NCI-H187 treated with DMSO at 0.1 percent for 48 hours (cell line): ENCODE results near the gene ZNF511.

ENCODE experiments used
- DNase-seq: peaks from one replicate; lab custom pipeline; 2025; lab: John Stamatoyannopoulos, UW

The ZNF511 gene

DNA sequence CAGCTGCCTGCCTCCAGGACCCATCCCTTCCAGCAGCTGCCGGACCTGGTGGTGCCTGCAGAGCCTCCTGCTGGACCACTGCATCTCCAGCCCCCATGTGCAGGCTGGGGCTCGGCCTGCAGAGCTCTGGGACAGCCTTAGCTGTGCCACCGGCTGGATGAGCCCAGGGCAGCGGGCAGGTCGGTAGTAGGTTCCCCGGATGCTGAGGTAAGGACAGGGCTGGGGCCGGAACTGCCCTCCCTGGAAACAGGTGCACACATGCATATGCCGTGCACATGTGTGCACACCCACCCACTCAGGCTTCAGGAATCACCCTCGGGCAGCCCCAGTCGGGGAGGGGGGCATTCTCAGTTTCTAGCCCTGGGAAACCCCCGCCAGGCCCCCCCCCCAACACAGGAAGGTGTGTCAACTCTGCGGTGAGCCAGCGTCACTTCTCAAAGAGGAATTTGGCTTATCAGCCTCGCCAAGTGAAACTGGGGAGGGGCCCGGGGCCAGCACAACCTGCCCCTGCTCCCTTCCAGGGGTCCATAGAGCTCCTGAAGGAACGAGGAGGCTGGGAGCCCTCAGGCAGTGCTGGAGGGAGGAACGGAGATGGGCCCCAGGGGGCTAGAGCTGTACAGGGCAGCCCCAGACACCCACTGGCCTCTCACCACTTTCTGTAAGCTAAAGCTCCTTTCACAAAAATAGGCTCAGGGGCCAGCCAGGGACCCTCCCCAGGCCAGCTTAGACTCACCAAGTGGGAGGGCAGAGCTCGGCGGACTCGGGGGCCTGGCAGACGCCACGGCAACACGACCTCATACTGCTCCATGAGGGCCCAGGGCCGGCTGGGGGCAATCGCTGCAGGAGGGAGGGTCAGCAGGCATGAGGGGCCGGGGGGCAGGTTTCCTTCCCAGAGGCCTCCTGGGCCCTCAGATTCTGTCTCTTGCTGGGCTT, 33.7 kb upstream of the ZNF511 start:
- no peak for DNase-seq

DNA sequence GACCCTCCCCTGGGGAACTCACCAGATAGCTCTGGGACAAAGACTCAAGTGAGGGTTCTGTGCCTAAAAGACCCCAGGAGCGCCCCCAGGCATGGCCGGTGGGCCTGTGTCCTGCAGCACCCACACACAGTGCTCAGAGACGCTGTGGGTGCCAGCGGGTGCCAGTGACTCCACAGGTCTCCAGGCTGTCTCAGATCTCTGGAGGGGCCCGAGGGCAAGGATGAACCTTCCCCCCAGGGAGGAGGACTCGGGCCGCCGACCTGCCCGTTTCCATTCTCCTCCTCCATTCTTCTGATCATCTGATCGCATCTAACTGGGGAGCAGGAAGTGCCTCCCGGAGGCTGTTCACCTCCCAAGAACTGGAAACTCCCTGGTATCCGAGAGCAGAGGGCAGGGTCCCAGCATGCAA, 33.0 kb upstream of the ZNF511 start:
- no peak for DNase-seq

DNA sequence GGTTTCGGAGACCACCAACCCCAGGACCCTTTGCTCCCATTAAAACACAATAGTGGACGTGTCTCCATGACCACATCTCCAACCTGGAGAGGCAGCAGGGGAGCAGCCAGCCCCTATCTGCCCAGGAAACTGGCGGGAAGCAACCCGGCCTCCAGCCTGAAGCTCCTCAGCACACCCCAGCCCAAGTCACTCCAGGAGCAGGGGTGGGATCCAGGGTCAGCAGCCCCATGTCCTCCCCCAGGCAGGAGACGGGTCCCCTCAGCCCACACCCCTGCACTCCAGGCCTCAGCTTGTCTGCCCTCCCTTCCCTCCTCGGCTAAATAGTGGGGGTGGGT, 32.6 kb upstream of the ZNF511 start:
- no peak for DNase-seq

DNA sequence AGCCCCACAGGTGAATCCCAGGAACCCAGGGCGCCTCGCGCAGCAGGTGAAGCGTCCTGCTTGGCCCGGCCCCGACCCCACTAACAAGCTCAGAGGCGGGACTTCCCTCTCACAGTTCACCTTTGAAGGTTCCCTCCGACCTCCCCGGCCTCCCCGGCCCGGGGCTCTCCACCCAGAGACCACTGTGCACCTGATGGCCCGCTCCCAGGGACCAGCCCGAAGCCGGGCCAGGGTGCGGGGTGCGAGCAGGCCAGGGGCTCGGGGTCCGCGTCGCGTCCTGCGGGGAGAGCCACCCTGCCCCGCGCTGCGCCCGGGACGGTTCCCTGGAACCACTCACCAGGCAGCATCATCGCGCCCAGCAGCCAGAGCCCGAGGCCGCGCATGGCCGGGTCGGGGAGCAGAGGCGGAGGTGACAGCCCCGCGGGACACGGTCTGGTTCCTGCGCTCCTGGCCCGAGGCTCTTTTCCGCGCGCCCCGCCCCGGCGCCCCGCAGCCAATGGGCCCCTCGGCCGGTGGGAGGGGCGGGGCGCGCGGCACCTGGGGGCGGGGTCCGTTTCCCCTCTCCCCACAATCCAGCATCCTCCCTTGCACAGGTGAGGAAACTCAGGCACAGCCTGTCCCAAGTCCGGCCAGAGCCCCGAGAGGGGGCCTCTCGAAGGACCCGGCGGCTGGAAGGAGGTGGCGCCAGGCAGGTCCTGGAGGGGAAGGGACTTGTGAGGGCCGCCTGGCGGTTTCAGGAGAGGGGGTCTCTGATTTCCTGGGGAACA, 32.1 kb upstream of the ZNF511 start, which contains the start of gene ADAM8:
Gene ADAM8 (minus strand): TSS at position 434 of the 767 bp plus-strand sequence. CDS start 51 bp downstream, at position 383.
- DNase-seq = no peak

DNA sequence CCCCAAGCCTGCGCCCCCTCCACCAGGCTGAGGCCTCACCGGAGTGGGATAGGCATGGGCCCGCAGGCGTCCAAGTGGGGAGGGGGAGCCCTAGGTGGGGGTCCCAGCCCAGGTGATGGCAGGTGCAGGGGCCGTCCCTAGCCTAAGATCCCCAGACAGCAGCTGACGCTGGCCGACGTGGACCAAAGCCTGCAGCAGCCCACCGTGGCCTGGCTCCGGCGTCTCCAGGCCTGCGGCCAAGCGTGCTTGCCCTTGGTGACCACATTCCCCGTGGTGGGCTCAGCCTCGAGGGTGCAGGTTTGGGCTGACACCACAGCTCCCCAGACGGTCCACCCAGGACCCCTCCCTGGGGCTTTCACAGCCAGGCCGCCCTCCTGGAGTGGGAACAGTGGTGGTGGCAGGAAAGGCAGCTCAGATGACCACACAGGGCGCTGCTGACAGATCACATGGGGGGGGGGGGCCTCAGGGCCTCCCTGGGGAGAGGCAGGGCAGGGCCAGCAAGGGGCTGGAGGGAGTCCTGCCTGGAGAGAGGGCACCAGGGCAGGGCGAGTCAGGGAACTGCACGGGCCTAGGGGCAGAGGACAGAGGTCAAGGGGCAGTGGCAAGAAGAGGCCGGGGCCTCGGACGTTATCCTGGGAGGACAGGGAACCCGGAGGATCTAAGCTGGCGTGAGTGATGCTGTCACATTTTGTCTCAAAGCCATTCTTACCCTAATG, 31.3 kb upstream of the ZNF511 start:
- no peak for DNase-seq

DNA sequence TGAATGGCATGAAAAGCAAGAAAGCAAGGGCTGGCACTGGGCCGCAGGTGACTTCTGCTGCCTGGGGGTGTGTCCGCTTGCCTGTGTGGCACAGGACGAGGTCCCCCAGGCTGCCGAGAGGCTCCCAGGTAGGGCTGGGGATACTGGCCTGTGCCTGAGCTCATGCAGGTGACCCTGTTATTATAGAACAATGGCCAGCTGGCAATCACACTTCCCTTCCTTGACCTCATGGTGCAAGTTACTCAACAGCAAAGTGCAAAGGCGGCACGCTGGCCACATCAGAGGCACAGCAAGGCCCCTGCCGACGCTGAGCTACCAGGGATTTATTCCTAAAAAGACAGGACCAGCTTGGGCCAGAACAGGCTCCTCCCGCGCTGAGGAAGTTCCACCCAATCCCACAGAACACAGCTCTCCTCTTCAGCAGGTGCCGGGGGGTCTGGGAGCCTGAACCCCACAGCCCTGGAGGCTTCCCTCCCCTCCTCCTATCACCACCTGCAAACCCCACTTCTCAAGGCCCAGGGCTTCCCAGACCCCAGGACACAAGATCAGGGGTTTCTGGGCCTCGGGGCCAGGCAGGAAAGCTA, 30.6 kb upstream of the ZNF511 start:
- no peak for DNase-seq

DNA sequence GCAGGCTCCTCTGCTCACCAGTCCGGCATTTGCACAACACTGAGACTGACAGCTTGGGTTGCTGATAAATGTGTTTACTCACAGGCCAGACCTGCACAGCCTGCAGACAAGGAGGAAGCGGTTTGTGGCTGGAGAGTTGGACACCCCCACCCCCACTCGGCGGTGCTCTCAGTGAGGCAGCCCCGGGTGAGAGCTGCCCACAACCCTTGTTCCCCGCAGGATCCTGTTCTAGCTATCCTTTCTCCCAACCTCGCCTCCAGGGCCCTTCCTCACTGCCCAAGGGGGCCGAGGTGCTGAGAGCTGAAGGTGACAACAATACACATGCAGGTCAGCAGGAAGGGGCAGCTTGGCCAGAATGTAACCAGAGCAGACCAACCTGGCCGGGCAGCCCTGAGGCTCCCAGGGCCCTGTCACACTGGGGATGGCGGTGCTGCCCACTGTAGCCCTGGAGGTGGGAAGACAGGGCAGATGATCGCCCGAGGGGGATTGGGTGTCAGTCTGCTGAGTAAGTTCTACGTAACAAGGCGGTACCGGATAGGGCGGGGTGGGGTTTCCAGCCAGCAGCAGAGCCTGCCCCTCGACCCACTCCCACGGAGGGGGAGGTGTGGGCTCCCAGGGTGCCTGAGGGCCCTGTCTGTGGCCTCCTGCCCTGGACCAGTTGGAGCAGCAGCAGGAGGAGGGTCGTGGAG, 30.0 kb upstream of the ZNF511 start:
- DNase-seq = no peak

DNA sequence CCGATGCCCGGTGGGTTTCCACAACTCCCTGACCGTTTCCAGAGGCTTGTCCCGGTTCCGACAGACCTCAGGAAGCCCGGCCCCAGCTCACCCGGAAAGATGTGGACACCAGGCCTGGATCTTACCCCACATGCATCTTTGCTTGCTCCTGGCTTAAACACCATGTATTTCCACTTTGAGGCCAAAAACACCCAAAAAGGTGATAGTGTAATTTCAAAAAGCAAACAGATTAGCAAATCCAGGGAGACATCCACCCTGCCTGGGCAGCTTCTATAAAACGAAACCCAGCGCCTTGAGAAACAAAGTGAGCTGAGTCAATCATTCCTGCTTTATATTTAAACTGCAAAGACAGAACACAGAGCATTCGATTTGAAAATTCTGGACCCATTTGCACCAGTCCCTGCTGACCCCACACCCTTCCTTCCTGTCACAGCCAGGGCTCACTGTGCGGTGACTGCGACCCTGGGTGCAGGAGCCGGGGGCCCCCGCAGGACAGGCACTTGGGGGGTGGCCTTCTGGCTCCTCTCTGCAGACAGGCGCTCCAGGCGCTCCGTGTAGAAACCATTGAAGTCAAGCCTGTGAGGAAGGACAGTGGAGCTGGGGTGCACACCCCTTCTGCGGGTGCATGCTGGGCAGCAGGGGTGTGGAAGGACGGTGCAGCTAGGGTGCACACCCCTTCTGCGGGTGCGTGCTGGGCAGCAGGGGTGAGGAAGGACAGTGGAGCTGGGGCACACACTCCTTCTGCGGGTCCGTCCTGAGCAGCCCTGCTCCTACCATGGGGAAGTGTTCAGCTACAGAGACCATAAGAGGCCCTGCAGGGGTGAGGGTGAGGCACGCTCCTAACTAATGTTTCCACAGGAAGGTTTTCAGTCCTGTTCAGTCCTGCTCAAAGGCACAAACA, 29.1 kb upstream of the ZNF511 start:
- DNase-seq = no peak

DNA sequence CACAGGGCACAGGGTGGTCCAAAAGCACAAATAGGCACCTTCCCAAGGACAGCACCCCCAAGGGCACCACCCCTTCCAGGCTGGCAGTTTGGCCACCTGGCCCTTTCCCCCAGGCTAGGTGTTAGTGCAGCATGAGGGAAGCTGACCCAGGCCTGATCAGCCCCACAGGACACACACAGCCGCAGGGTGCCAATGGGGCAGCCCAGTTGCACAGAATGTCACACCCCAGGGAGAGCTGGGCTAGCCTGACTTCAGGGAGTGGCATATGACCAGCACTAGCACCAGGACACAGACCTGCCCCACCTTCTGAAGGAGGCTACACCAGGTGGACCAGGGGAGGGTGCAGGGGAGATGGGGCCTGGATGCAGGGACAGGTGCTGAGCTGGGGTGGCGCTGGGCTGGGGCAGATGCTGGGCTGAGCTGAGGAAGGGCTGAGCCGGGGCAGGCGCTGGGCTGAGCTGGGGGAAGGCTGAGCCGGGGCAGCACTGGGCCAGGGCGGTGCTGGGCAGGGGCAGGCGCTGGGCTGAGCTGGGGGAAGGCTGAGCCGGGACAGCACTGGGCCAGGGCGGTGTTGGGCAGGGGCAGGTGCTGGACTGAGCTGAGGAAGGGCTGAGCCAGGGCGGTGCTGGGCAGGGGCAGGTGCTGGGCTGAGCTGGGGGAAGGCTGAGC, 28.2 kb upstream of the ZNF511 start:
- DNase-seq = no peak

DNA sequence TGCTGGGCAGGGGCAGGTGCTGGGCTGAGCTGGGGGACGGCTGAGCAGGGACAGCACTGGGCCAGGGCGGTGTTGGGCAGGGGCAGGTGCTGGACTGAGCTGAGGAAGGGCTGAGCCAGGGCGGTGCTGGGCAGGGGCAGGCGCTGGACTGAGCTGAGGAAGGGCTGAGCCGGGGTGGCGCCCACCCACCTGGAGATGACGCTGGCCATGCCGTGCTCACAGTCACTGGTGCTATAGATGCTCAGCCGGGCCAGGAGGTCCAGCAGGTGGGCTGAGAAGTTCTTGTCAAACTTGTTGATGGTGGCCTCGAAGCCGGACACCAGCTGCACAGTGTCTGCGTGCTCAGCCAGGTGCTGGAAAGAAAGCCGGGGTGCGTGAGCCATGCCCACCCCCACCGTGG, 27.6 kb upstream of the ZNF511 start:
- DNase-seq = no peak

DNA sequence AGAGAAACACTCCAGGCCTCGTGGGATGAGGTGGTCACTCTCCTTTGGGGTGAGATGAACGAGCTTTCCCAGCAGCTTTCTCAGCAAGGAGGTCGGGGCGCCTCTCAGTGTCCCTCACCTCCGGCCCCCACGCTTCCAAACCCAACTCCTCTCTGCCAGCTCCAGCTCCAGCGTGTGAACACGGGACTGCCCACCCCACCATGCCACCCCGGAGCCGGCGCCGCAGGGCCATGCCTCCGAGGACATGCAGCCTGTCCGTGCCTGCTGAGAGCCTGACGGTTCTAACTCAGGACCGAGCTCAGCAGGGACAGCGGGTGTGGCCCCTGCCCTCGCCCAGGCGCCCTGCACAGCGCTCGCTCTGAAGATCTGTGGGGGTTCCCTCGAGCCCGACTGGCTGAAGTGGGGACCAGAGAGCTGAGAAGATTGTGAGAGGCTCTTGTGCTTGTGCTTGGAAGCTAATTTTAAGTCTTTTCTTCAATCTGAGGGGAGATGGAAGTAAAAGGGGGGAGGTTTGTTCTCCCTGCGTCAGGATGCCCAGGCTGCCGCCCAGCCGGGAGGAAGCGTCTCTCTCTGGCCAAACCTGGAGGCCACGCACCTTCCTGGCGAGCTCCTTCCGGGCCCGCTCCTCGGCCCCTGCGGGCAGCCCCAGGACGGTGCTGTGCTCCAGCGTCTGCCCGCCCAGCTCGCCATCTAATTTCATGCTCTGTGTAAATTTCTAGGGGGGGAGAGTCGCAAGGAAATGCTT, 26.9 kb upstream of the ZNF511 start:
- no peak for DNase-seq

DNA sequence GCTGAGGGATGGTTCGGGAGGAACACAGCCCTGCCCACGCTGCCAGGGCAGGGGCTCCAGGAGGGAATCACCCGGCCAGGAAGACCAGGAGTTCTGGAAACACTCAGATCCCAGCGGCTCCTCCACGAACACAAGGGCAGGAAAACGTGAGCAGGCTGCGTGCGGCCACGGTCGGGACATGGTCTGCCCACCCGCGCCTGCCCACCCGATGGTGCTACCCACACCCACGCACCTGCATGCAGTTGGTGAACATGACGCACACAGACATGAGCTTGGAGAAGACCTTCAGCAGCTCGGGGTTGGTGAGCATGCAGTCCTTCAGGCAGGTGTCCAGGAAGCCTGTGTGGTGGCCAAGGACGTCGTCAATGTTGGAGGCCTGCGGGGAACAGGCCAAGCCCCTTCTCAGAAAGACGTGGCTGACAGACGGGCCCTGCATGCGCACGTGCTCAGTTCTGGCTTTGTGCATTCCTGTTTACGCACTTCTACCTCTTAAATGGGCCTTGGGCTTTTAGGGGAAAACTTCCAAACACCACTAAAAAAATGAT, 25.8 kb upstream of the ZNF511 start:
- no peak for DNase-seq

DNA sequence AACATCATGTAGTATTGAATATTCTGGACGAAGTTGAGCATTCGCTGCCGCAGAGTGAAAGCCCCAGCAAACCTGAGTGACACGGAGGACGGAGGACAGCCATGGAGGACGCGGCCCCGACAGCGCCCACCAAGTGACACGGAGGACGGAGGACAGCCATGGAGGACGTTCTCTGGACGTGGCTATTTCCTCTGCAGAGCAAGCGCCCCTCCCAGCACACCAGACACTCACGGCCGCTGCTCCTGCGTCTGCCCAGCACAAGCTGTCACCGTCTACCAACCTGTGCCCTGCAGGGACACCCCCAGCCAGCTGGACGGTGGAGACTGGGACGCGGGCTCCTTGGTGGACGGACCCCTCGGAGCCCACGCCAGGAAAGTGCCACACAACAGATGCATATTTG, 24.8 kb upstream of the ZNF511 start:
- DNase-seq = no peak

DNA sequence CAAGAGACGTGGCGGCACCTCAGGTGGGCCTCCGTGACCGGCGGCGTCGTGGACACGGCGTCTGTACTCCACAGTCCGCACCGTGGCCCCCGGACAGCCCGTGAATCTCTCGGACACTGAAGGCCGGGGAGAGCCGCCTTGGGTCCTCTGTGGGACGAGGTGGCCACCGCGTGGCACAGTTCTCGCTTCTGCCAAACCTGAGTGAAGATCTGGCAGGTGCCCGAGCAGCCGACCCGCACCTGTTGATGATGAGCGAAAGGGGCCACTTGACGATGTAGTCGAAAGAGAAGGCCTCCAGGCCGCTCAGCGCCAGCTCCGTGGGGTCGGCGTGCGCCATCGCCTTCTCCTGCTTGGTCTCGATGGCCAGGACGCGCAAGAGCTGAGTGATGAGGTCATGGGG, 23.5 kb upstream of the ZNF511 start:
- no peak for DNase-seq

DNA sequence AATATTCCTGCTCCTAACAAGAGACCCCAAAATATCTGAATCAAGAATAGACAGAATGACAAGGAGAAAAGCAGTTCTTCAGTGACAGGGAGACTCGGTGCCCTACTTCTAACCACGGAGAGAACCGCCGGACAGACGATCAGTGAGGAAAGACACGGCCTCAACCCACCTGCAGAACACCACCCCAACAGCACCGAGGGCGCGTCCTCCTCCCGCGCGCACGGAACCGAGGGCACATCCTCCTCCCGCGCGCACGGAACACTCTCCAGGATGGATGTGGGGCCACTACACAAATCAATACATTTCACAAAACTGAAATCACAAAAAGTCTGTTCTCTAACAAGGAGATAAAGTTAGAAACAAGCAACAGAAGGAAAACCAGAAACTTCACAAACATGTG, 22.3 kb upstream of the ZNF511 start:
- no peak for DNase-seq

DNA sequence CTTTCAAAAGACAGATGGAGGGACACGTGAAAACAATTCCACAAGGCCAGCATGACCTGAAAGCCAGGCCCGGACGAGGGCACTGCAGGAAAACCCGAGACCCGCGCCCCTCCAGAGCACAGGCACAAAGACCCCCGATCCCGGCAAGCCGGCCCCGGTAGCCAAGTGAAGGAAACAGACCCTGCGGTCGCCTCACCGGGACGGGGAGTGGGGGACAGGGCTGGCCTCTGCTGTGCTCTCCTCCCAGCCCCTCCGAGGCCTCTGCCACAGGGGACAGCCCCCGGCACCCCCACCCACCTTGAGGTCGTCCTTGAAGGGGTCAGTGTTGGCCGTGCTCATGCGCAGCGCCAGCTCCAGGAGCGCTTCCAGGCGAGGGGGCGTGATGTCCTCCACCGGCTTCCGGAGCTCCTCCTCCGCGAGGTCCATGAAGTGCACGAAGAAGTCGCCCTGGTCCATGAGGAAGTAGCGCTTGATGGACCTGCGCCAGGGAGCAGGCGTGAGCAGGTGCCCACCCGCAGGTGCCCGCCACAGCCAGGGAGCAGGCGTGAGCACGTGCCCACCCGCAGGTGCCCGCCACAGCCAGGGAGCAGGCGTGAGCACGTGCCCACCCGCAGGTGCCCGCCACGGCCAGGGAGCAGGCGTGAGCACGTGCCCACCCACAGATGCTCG, 20.7 kb upstream of the ZNF511 start:
- no peak for DNase-seq

DNA sequence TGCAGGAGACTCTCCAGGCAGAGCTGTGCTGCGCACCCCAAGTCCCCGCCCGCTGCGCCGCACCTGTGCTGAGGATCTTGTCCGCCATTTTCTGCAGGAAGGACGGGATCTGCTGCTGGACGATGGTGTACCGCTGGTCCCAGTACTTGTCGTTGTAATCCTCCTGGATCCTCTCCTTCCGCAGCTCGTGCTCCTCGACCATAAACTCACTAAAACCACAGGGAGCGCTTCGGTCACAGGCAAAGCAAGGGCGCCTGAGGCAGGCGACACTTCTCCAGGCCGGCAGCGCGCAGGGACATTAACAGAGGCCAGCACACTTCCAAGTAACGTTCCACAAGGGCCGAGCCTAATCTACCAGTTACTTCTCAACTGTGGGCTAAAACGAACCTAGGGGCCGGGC, 19.0 kb upstream of the ZNF511 start:
- DNase-seq = no peak
